SK-MEL-5 (cell line): Measurements from ENCODE around the gene PLCB4. TPM values are rescaled to one million over a fixed set of nuclear protein-coding genes. Genes with fewer than 3 reads are reported as not detected.

ENCODE experiments used
- DNase-seq: peaks from one replicate; pipeline ENCODE4 v3.0.0-alpha.2; 2016; ENCODE audit warnings: low read depth, low spot score
- in situ Hi-C: cut with HindIII; loops from 2 replicates; pipeline ENCODE4 v1.10.0; 2016; ENCODE audit warnings: low sequenced_read_pairs, high pct_unique_total_duplicates, low pct_unique_long_range_greater_than_20kb
- total RNA-seq: library from RNA; depleted of rRNA; stranded (reverse); fragments of >200 nt; shearing (Covaris generic); gene quantifications from 2 replicates; pipeline ENCODE4 v1.2.3, GENCODE V29; 2014

Gene PLCB4
- total RNA-seq, 1 experiment from 2014 or later = 15.8 TPM

- in situ Hi-C loops = no loop called here
These were observed 333.3 kb downstream of the PLCB4 start for GRCh38 chr20:9402141-9402540.

DNA sequence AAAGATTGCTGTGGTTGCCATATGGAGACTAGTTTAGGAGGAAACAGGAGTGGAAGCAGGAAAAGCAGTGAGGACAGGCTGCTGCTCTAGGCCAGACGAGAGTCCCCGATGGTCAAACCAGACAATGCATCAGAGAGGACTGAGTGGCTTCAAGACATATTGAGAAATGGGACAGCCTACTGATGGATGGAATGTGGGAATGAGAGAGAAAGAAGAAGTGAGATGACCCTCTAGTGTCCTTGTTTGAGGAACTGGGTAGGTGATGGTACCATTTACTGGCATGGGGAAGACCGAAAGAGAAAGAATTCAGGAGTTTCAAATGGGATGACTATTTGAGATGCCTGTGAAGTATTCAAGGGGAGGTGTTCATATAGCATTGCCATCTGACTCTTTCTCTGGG is 333.7 kb downstream of the PLCB4 start:
- in situ Hi-C loops = no loop called here
- no peak for DNase-seq

More at GRCh38 chr20:9402141-9402540, 333.3 kb downstream of the PLCB4 start:
- DNase-seq = no peak

GRCh38 chr20:9403448-9403847 is 334.6 kb downstream of the PLCB4 start:
- in situ Hi-C loops = no loop called here
- no peak for DNase-seq

GRCh38 chr20:9407805-9408421 is 339.0 kb downstream of the PLCB4 start:
- in situ Hi-C loops = no loop called here
- peak; percentile 81 for DNase-seq

GRCh38 chr20:9408422-9409300 is 339.8 kb downstream of the PLCB4 start:
- in situ Hi-C loops = no loop called here
- no peak for DNase-seq

- DNase-seq = no peak
- in situ Hi-C loops = no loop called here
These were observed 340.5 kb downstream of the PLCB4 start for GRCh38 chr20:9409352-9409751.

- DNase-seq = no peak
- in situ Hi-C loops = no loop called here
These were observed 341.1 kb downstream of the PLCB4 start for GRCh38 chr20:9409981-9410380.

DNA sequence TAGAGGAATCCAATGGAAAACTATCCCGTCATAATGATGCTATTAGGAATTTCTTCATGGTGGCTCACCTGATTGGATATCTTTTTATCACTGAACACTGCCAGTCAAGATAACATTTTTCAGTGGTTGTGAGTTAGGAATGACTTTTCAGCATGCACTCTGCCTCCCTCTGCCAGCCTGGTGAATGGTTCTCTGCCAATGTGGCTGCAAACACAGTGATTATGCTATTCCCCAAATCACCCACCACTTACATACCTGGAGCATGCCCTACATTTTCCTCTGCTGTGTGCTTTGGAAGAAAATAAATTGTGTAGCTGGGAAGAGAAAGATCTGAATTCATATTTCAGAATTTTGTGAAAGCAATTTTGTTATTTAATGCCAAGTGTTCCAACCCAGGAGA is 342.9 kb downstream of the PLCB4 start:
- no peak for DNase-seq
- in situ Hi-C loops = no loop called here

DNA sequence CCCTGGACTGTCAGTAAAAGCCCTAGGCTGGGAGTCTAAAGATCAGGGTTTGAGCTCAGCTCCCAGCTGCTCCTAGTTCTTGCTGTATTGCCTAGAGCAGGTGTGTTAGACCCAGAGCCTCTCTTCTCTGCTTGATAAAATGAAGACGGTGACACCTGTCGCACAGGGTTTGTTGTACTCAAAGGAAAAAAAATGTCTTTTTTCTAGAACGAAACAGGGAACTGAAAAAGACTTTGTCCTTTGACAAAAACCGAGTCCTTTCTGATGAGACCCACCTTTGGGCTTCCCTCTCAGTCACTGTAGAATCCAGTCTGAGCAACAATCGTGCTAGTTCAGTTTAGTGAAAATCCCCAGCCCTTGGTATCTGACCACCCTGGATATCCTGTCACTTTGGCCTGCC is 343.4 kb downstream of the PLCB4 start:
- no peak for DNase-seq
- in situ Hi-C loops = no loop called here

- no peak for DNase-seq
- in situ Hi-C loops = no loop called here
These were observed 344.1 kb downstream of the PLCB4 start for GRCh38 chr20:9413001-9413400.

- in situ Hi-C loops = no loop called here
- DNase-seq = no peak
These were observed 346.5 kb downstream of the PLCB4 start for GRCh38 chr20:9415426-9415825.

GRCh38 chr20:9416421-9416820 is 347.5 kb downstream of the PLCB4 start:
- in situ Hi-C loops = no loop called here
- no peak for DNase-seq

- in situ Hi-C loops = no loop called here
- no peak for DNase-seq
These were observed 348.8 kb downstream of the PLCB4 start for GRCh38 chr20:9417665-9418064.

- in situ Hi-C loops = no loop called here
- DNase-seq = no peak
These were observed 353.6 kb downstream of the PLCB4 start for GRCh38 chr20:9422321-9423057.

GRCh38 chr20:9424551-9424950 is 355.7 kb downstream of the PLCB4 start:
- in situ Hi-C loops = no loop called here

GRCh38 chr20:9427430-9428291 is 358.8 kb downstream of the PLCB4 start:
- in situ Hi-C loops = no loop called here
- DNase-seq = no peak

More at GRCh38 chr20:9424551-9424950, 355.7 kb downstream of the PLCB4 start:
- DNase-seq = no peak

DNA sequence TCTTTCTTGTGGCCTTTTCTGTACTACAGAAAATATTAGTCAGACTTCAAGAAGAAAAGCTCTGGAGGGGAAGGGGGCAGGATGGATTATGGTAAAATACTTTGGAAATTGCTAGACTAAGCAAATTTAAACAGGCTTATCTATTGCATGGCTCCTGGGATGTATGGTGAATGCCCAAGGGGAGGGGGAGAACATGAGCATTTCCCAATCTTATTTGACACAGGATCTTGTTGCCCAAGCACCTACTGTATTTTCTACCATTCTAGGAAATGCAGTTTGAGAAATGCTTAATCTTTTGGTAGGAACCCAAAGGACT is 359.4 kb downstream of the PLCB4 start:
- no peak for DNase-seq
- in situ Hi-C loops = no loop called here

GRCh38 chr20:9439806-9440205 is 370.9 kb downstream of the PLCB4 start:
- no peak for DNase-seq
- in situ Hi-C loops = no loop called here
